Skeletal muscle satellite cell (primary cell): Measurements from ENCODE around the gene CHCHD5.

Source experiments
- H3K27me3 ChIP-seq: 2 replicates; pipeline ENCODE4 v1.7.0; 2013; ENCODE audit warnings: low read length; ENCODE audit not compliant: control insufficient read depth, insufficient read depth
- H3K36me3 ChIP-seq: 2 replicates; pipeline ENCODE4 v1.7.0; 2013; ENCODE audit warnings: mild to moderate bottlenecking, control low read depth, low read length; ENCODE audit not compliant: insufficient read depth
- H3K4me1 ChIP-seq: 2 replicates; pipeline ENCODE4 v1.7.0; 2013; ENCODE audit warnings: low read length; ENCODE audit not compliant: control insufficient read depth, insufficient read depth
- H3K4me2 ChIP-seq: 2 replicates; pipeline ENCODE4 v1.7.0; 2013; ENCODE audit warnings: mild to moderate bottlenecking, low read length
- H3K4me3 ChIP-seq: 2 replicates; pipeline ENCODE4 v1.7.0; 2013; ENCODE audit warnings: low read length
- H3K9ac ChIP-seq: 2 replicates; pipeline ENCODE4 v1.7.0; 2013; ENCODE audit warnings: mild to moderate bottlenecking, low read depth, low read length, moderate library complexity
- H3K9me3 ChIP-seq: replicated peaks from 2 replicates; pipeline ENCODE4 v1.7.0; 2013; ENCODE audit warnings: mild to moderate bottlenecking, control low read depth, low read length

CHCHD5 gene

DNA sequence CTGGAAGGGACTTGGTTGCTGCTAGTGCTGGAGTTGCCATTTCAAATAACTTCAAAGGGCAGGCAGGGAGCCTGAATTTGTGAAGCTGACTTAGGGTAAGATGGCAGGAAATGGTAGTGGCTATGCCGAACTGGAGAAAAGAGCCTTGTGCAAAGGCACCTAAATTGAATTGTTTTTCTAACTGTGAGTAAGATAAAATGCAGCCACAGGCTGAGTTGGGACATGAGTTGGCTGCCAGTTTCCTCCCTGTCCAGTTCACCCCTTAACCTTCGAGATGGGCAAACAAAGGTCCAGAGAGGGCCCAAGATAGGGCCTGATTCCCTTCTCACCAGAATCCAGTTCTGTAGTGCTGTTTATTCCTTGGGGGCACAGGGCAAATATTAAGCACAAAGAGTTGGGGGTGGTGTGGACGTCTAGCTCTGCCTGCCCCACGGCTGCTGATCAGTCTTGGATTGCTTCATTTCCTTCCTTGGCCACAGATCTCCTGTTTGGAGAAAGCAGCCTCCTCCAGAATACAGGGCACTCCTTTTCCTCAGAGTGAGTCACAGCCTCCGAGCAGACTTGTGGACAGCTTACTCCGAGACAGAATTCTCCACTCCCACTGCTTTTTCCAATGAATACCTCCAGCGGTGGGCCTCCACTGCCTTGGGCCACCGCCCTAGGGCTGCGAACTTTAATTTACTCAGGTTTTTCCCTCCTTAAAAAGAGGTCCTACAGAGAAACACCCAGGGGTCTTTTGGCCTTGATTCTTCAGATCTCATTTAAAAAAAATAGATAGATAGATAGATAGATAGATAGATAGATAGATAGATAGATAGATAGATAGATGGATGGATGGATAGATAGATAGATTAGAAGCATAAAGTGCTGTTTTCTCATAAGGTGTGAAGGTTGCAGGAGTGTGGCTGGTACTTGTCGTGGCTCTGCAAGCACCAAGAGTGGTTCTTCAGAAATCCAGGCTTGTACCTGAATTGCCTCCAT is 42.9 kb downstream of the CHCHD5 start:
- no peaks in the 10 kb centered on the region for H3K36me3 ChIP-seq
- peak overlapping the region; percentile 81 for H3K4me2 ChIP-seq
- peak overlapping the region; percentile 60 for H3K4me3 ChIP-seq
- H3K9me3 ChIP-seq: no peaks in the 10 kb centered on the region
- H3K4me1 ChIP-seq: peaks cover 92% of the 10 kb centered on the region
- H3K9ac ChIP-seq: peak overlapping the region; percentile 76
- H3K27me3 ChIP-seq: no peaks in the 10 kb centered on the region

DNA sequence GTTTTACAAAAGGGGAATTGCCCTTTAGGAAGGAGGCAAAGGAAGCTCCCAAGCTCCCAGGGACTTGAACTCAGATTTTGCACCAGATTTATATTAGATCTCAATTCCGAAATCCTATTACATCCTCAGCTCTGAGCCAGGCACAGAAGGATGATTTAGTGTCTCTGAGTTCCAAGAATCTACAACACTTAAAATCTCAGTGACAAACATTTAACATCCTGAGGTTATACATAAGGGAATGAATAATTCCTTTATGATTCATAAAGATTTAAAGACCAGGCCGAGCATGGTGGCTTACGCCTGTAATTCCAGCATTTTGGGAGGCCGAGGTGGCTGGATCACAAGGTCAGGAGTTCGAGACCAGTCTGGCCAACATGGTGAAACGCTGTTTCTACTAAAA is 44.8 kb downstream of the CHCHD5 start:
- H3K4me2 ChIP-seq: no peak overlapping the region
- no peaks in the 10 kb centered on the region for H3K9me3 ChIP-seq
- H3K27me3 ChIP-seq: no peaks in the 10 kb centered on the region
- H3K4me3 ChIP-seq: no peak overlapping the region
- no peaks in the 10 kb centered on the region for H3K36me3 ChIP-seq
- peak overlapping the region; percentile 10 for H3K9ac ChIP-seq
- peaks cover 85% of the 10 kb centered on the region for H3K4me1 ChIP-seq

DNA sequence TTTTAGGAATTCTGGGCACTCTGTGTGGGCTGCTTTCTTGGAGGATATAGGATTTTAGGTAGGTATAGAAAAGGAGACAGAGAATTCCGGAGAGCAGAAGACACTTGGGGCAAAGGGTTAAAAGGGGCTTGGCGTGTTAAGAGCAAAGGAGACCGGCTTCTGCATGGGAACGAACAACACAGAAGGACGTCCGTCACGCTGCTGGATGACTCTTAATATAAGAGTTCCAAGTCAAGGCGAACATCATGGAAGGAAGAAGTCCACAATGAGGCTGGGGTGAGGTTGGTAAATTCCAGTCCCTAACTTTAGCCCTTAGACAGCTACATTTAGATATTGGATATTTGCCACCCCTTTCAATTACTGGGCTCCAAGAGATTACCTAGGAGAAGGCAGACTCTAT is 45.4 kb downstream of the CHCHD5 start:
- peak overlapping the region; percentile 83 for H3K9ac ChIP-seq
- H3K4me1 ChIP-seq: peaks cover 79% of the 10 kb centered on the region

DNA sequence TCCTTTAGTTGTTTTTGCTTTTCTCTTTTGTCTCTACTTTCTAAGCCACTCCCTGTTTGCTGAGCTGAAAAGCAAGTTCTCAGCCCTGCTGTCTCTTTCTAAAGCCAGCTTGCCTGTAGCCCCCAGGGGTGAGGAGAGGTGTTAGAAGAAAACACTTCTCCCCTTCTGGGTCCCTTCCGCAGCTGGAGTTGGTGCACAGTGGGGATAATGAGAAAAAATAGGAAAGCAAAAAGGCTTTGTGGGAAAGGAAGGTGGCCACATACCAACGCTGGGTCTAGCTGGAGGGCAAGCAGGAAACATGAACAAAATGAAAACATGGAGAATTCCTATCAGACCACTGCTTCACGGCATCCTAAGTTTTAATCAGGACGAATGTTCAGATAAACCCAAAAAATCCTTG is 45.9 kb downstream of the CHCHD5 start:
- H3K9me3 ChIP-seq: no peaks in the 10 kb centered on the region
- H3K4me1 ChIP-seq: peaks cover 75% of the 10 kb centered on the region
- H3K4me2 ChIP-seq: peak overlapping the region; percentile 85
- no peak overlapping the region for H3K4me3 ChIP-seq
- no peaks in the 10 kb centered on the region for H3K27me3 ChIP-seq
- peak overlapping the region; percentile 83 for H3K9ac ChIP-seq
- H3K36me3 ChIP-seq: no peaks in the 10 kb centered on the region

More for the DNA sequence above, 45.4 kb downstream of the CHCHD5 start:
- Histone ChIP-seq H3K4me3 (no peak overlapping the region), H3K36me3 (no peaks in the 10 kb centered on the region), H3K27me3 (no peaks in the 10 kb centered on the region), H3K9me3 (no peaks in the 10 kb centered on the region), H3K4me2 (peak overlapping the region; percentile 85)

DNA sequence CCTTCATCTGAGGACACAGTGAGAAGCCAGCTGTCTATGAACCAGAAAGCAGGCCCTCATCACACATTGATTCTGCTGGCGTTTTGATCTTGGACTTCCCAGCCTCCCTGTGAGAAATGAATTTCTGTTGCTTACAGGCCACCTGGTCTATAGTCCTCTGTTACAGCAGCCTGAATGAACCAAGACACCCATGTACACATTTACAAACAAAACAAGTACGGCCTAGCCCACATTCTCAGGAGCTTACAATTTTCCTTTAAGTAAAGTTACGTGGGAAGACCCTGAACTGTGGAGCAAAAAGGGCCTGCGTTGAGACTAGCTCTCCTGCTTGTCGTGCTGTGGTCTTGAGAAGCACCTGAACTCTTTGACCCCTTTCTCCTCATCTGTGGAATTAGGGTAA is 49.3 kb downstream of the CHCHD5 start:
- H3K27me3 ChIP-seq: no peaks in the 10 kb centered on the region
- no peaks in the 10 kb centered on the region for H3K9me3 ChIP-seq
- no peak overlapping the region for H3K4me3 ChIP-seq
- no peak overlapping the region for H3K4me2 ChIP-seq
- H3K9ac ChIP-seq: no peak overlapping the region
- H3K36me3 ChIP-seq: no peaks in the 10 kb centered on the region
- peaks cover 53% of the 10 kb centered on the region for H3K4me1 ChIP-seq

DNA sequence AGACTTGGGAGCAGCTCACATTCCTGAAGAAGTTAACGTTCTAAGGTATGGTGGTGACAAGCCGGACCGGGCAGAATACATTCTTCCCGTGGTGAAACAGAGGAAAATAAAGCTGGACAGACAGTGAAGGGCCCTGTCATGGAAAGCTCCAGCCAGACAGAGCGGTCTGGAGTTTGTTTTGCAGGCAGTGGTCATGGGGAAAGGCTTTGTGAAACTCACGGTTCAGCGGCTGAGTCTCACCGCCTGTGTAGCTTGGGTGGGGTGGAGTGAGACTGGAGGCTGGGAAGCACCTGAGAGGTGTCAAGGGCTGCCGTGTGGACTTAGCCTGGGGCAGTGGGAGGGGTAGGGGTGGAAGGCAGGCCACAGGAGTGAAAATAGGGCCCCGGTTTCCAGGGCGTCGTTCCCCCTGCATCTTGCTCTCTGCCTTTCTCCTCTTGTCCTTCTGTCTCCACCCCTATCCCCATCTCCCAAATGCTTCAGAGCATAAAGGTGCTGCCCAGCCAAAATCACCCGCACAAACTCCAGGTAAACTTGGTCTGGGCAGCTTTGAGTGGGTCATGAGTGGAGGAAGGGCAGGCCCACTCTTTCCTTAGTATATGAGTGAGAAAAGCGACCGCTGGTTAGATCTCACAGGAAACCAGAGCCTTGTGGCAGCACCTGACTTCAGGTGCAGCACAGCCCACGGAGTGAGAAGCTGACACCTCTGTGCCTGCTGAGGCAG is 49.9 kb downstream of the CHCHD5 start:
- H3K36me3 ChIP-seq: no peaks in the 10 kb centered on the region
- no peaks in the 10 kb centered on the region for H3K27me3 ChIP-seq
- peaks cover 47% of the 10 kb centered on the region for H3K4me1 ChIP-seq
- H3K4me2 ChIP-seq: no peak overlapping the region
- no peak overlapping the region for H3K9ac ChIP-seq
- H3K4me3 ChIP-seq: no peak overlapping the region
- no peaks in the 10 kb centered on the region for H3K9me3 ChIP-seq

DNA sequence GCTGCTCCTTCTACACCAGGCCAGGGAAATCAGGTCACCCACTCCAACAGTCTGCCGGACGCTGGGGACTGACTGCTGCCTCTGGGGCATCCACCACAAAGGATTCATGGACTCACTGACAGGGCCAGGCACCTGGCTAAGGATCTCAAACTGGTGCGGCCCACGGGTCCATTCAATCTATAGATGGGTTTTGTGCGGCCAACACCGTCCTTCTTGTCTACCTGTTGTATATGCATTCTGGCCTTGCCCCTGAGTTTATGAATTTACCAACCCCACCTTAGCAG is 50.4 kb downstream of the CHCHD5 start:
- Histone ChIP-seq H3K9ac (no peak overlapping the region), H3K4me1 (peaks cover 46% of the 10 kb centered on the region), H3K9me3 (no peaks in the 10 kb centered on the region), H3K36me3 (no peaks in the 10 kb centered on the region), H3K27me3 (no peaks in the 10 kb centered on the region), H3K4me3 (no peak overlapping the region), H3K4me2 (no peak overlapping the region)

DNA sequence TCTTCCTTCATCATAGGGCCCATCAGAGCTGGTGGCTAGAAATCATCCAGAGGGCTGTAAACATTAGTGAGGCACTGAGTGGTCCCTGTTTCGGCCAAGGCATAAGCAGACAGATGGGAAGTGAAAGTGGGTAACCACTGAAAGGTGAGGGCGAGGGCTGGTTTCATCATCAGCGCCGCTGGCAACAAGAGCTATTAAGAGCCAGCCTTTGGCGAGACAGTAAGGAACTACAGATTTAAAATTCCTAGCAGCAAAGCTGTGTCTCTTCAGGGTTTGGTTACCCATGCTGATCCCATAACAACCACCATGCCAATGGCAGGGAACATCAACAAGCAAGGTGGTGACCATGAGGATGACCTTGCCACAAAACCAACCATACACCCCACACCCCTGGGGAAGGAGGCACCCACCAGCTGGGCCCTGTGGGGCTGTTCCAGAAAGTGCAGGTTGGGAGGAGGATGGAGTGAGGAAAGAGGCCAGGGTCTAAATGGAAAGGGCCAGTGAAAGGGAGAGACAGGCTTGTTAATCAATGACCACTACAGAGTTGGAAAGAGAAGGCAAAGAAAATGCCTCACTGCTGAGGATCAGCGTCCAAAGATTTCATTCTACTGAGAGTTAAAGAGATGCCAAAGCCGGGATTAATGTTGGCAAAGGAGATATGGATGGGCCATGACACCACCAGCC is 52.3 kb downstream of the CHCHD5 start:
- H3K4me1 ChIP-seq: peaks cover 44% of the 10 kb centered on the region
- H3K27me3 ChIP-seq: no peaks in the 10 kb centered on the region
- no peak overlapping the region for H3K4me2 ChIP-seq
- no peak overlapping the region for H3K9ac ChIP-seq
- no peak overlapping the region for H3K4me3 ChIP-seq
- H3K9me3 ChIP-seq: no peaks in the 10 kb centered on the region
- H3K36me3 ChIP-seq: no peaks in the 10 kb centered on the region

DNA sequence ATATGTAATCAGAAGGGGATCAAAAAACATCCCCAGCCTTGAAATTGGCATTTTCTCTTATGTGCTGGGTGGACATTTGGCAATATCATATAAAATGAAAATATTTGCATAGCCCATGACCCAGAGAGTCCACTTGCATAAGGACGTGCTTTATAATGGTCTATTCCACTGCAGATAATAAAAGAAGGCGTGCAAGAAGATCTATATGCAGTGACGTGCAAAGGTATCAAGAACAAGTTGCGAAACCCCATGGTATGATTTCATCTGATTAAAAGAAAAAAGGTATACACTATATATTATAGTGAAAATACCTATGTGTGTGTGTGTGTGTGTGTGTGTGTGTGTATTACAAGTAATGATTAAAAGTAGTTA is 52.9 kb downstream of the CHCHD5 start:
- Histone ChIP-seq H3K4me2 (no peak overlapping the region), H3K4me1 (peaks cover 43% of the 10 kb centered on the region), H3K9ac (no peak overlapping the region), H3K27me3 (no peaks in the 10 kb centered on the region), H3K9me3 (no peaks in the 10 kb centered on the region), H3K36me3 (no peaks in the 10 kb centered on the region), H3K4me3 (no peak overlapping the region)
